Endothelial cell of umbilical vein (primary cell): Measurements from ENCODE around the gene PTCHD1. TPM values are rescaled to one million over a fixed set of nuclear protein-coding genes. Genes with fewer than 3 reads are reported as not detected.

Source experiments
- BruUV-seq: library from RNA; stranded (reverse); fragments of 400-500 nt; replicated peaks from 2 replicates; lab custom pipeline; 2021; lab: Mats Ljungman, UMichigan
- CTCF ChIA-PET: fragments of 300-600, 350-600 bp; sonication (Branson Sonifier 250); formaldehyde crosslinking; loops from one replicate; lab custom pipeline; 2021; ENCODE audit warnings: antibody characterized with exemption, inconsistent platforms; lab: Charles Lee
- POLR2A ChIA-PET: fragments of 300-600, 350-600 bp; sonication (Branson Sonifier 250); formaldehyde crosslinking; loops from one replicate; lab custom pipeline; 2021; ENCODE audit warnings: antibody characterized with exemption, inconsistent platforms; lab: Charles Lee
- DNase-seq: peaks from one replicate; pipeline ENCODE4 v3.0.0-alpha.2; 2011; ENCODE audit warnings: low read depth, low spot score
- FAIRE-seq: peaks from 2 replicates; lab custom pipeline; 2011; peaks lifted over from hg19 to GRCh38; lab: Jason Lieb, UNC
- H2AFZ ChIP-seq: 2 replicates; pipeline ENCODE4 v1.6.0; 2012; ENCODE audit warnings: low read depth, low read length, control low read depth, inconsistent platforms
- H3K27ac ChIP-seq: 2 replicates; pipeline ENCODE4 v1.5.1; 2011; ENCODE audit warnings: low read depth, mild to moderate bottlenecking, control low read depth, low read length, moderate library complexity; ENCODE audit not compliant: insufficient read depth
- H3K27me3 ChIP-seq, 2 experiments: 2 replicates each; pipeline versions ENCODE4 v1.6.0 to v1.6.1; 2011; ENCODE audit warnings: low read length in 2 of 2, mixed read lengths in 1 of 2; ENCODE audit not compliant: control insufficient read depth in 2 of 2, insufficient read depth in 2 of 2
- H3K36me3 ChIP-seq, 2 experiments: 2 replicates in 1 of 2; 3 replicates in 1 of 2; pipeline ENCODE4 v1.5.1; 2011; ENCODE audit warnings: low read length in 2 of 2, mild to moderate bottlenecking in 1 of 2, moderate library complexity in 1 of 2; ENCODE audit not compliant: control insufficient read depth in 2 of 2, insufficient read depth in 2 of 2; ENCODE audit errors: extremely low read depth in 1 of 2
- H3K4me1 ChIP-seq: 3 replicates; pipeline ENCODE4 v1.5.1; 2011; ENCODE audit warnings: mild to moderate bottlenecking, low read length; ENCODE audit not compliant: control insufficient read depth, insufficient read depth; ENCODE audit errors: extremely low read depth
- H3K4me2 ChIP-seq: 2 replicates; pipeline ENCODE4 v1.6.1; 2011; ENCODE audit warnings: low read length, control low read depth, mixed read lengths; ENCODE audit not compliant: insufficient read depth
- H3K4me3 ChIP-seq, 3 experiments: fragments of 200-600 bp in 1 of 3; sonication (generic), shearing (Covaris generic) in 1 of 3; replicated peaks in 1 of 3; 2 replicates each; pipeline ENCODE4 v1.5.1; 2011 to 2016; ENCODE audit warnings: control low read depth in 3 of 3, low read length in 3 of 3, mild to moderate bottlenecking in 2 of 3, inconsistent platforms in 1 of 3, low read depth in 1 of 3, moderate library complexity in 1 of 3; ENCODE audit not compliant: insufficient read depth in 1 of 3
- H3K79me2 ChIP-seq: 2 replicates; pipeline ENCODE4 v1.6.0; 2012; ENCODE audit warnings: low read length, inconsistent platforms; ENCODE audit not compliant: control insufficient read depth, insufficient read depth
- H3K9ac ChIP-seq: replicated peaks from 2 replicates; pipeline ENCODE3; 2011; ENCODE audit warnings: low read length, control low read depth; ENCODE audit not compliant: insufficient read depth; ENCODE audit errors: extremely low read depth
- H3K9me1 ChIP-seq: replicated peaks from 3 replicates; pipeline ENCODE4 v1.6.0; 2011; ENCODE audit warnings: mild to moderate bottlenecking, low read length; ENCODE audit not compliant: control insufficient read depth, insufficient read depth; ENCODE audit errors: extremely low read depth
- H3K9me3 ChIP-seq: replicated peaks from 2 replicates; pipeline ENCODE4 v1.5.1; 2012; ENCODE audit warnings: low read length, inconsistent platforms; ENCODE audit not compliant: control insufficient read depth, insufficient read depth
- H4K20me1 ChIP-seq: replicated peaks from 2 replicates; pipeline ENCODE3; 2011; ENCODE audit warnings: mild to moderate bottlenecking, low read length; ENCODE audit not compliant: control insufficient read depth, insufficient read depth; ENCODE audit errors: extremely low read depth
- EZH2 ChIP-seq: IDR thresholded peaks from 2 replicates; pipeline ENCODE4 v1.6.1; 2012; ENCODE audit warnings: borderline replicate concordance, low read depth, mild to moderate bottlenecking, moderate library complexity, low read length, inconsistent platforms; ENCODE audit not compliant: severe bottlenecking
- GATA2 ChIP-seq: IDR thresholded peaks from 2 replicates; pipeline ENCODE4 v1.7.0; 2011; ENCODE audit warnings: low read depth, mild to moderate bottlenecking, moderate library complexity, mixed read lengths, low read length; ENCODE audit not compliant: insufficient read length, insufficient read depth
- JUN ChIP-seq: IDR thresholded peaks from 2 replicates; pipeline ENCODE4 v1.6.1; 2011; ENCODE audit warnings: borderline replicate concordance, low read depth; ENCODE audit not compliant: insufficient read length, insufficient read depth
- MAX ChIP-seq: IDR thresholded peaks from 2 replicates; pipeline ENCODE4 v1.6.1; 2011; ENCODE audit not compliant: insufficient read depth, insufficient read length
- MYC ChIP-seq: IDR thresholded peaks from one replicate; pipeline ENCODE4 v1.6.1; 2011; ENCODE audit warnings: mild to moderate bottlenecking, low read depth, low read length
- POLR2A ChIP-seq: IDR thresholded peaks from 2 replicates; pipeline ENCODE4 v1.6.1; 2012; ENCODE audit warnings: low read depth, mild to moderate bottlenecking, control low read depth, low read length
- POLR2AphosphoS5 ChIP-seq: IDR thresholded peaks from 2 replicates; pipeline ENCODE4 v1.6.1; 2012; ENCODE audit warnings: low read depth, mild to moderate bottlenecking, control low read depth, low read length, moderate library complexity; ENCODE audit not compliant: insufficient read depth
- dilution Hi-C: fragments of 300-500 bp; cut with MboI; formaldehyde crosslinking; loops from one replicate; pipeline ENCODE4 v1.15.0; 2019; ENCODE audit warnings: low sequenced_read_pairs; ENCODE audit not compliant: extremely low pct_ligation_motif_present
- intact Hi-C: fragments of 100-400 bp; cut with micrococcal nuclease; formaldehyde crosslinking; loops from one replicate; pipeline ENCODE4 v1.10.0; 2022
- polyA plus RNA-seq, 4 experiments: library from polyadenylated mRNA; depleted of rRNA in 3 of 4; stranded (reverse) in 3 of 4; unstranded in 1 of 4; fragments of >200 nt; gene quantifications; 2 replicates each; pipeline versions ENCODE4 v1.2.1 to v1.2.3, GENCODE V29; 2011 to 2012; ENCODE audit warnings: missing spikeins in 1 of 4
- total RNA-seq: library from RNA; stranded (reverse); gene quantifications from 2 replicates; pipeline ENCODE4 v1.2.3, GENCODE V29; 2021

PTCHD1 gene
- total and polyA plus RNA-seq, 2 donors (not counting 3 experiments of a cell fraction or from before 2014, with no cell fraction given) = not detected

GRCh38 chrX:23403849-23404248, 69.2 kb downstream of the PTCHD1 start:
- no peaks in the 10 kb centered on the region for H3K4me1 ChIP-seq
- no peak overlapping the region for H3K9ac ChIP-seq
- no peak overlapping the region for H3K4me2 ChIP-seq
- no peaks in the 10 kb centered on the region for H3K27me3 ChIP-seq
- TF ChIP-seq EZH2 = no peak
- TF ChIP-seq POLR2A = no peak
- no peak for TF ChIP-seq GATA2
- H3K9me3 ChIP-seq = no peaks in the 10 kb centered on the region
- no peaks in the 10 kb centered on the region for H4K20me1 ChIP-seq
- DNase-seq (no peak), FAIRE-seq (no peak)
- CTCF ChIA-PET = no interaction called here
- H3K79me2 ChIP-seq = no peaks in the 10 kb centered on the region
- POLR2A ChIA-PET = no interaction called here
- H3K4me3 ChIP-seq = no peak overlapping the region
- no peak overlapping the region for H2AFZ ChIP-seq
- H3K9me1 ChIP-seq = no peaks in the 10 kb centered on the region
- BruUV-seq = no TSS peak
- H3K36me3 ChIP-seq = no peaks in the 10 kb centered on the region
- dilution Hi-C loops = no loop called here
- intact Hi-C loops = loop anchor here (10.0 kb wide), 1 partner anchor 151 kb away; no protein-coding TSS in a partner anchor
- no peak overlapping the region for H3K27ac ChIP-seq

- no peak overlapping the region for H3K4me3 ChIP-seq
- no TSS peak for BruUV-seq
- ChIA-PET POLR2A (no interaction called here), CTCF (no interaction called here)
- DNase-seq (no peak), FAIRE-seq (no peak)
- H2AFZ ChIP-seq = no peak overlapping the region
- intact Hi-C loops = no loop called here
- H3K36me3 ChIP-seq = no peaks in the 10 kb centered on the region
- H3K27ac ChIP-seq = no peak overlapping the region
- no peaks in the 10 kb centered on the region for H3K79me2 ChIP-seq
- H3K27me3 ChIP-seq = no peaks in the 10 kb centered on the region
- H3K9ac ChIP-seq = no peak overlapping the region
- no peaks in the 10 kb centered on the region for H3K9me3 ChIP-seq
- no peaks in the 10 kb centered on the region for H4K20me1 ChIP-seq
- dilution Hi-C loops = no loop called here
- H3K9me1 ChIP-seq = no peaks in the 10 kb centered on the region
- TF ChIP-seq MAX (no peak), POLR2AphosphoS5 (no peak), EZH2 (no peak), POLR2A (no peak), JUN (no peak), MYC (no peak)
- no peak overlapping the region for H3K4me2 ChIP-seq
- no peaks in the 10 kb centered on the region for H3K4me1 ChIP-seq
Observed at GRCh38 chrX:23422912-23423311, 88.3 kb downstream of the PTCHD1 start.
